ENCODE measurements around the gene ZFYVE28.

Gene ZFYVE28

DNA sequence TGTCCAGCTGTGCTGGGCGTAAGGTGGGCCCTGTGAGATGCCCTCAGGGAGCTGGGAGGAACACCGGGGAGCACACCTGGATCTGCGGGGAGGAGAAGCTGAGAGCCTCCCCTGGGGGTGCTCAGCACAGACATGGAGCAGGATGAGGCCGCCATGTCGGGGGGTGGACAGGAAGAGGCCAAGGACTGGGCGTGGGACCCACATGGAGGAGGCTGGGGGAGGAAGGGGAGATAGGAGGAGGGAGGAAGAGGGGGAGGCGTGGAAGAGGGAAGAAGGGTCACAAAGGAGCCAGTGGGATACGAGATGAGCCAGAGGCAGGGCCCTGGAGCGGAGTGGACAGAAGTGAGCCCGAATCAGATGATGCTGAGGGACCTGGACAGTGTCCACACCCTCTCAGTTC is 66.3 kb downstream of the ZFYVE28 start:
- no peak for DNase-seq (ENCODE audit: low spot score)

- DNase-seq (ENCODE audit: low spot score), result no peak
These were observed 67.5 kb downstream of the ZFYVE28 start for GRCh38 chr4:2350982-2351381.

GRCh38 chr4:2348786-2349185 is 69.7 kb downstream of the ZFYVE28 start:
- no peak for DNase-seq (ENCODE audit: low spot score)

DNA sequence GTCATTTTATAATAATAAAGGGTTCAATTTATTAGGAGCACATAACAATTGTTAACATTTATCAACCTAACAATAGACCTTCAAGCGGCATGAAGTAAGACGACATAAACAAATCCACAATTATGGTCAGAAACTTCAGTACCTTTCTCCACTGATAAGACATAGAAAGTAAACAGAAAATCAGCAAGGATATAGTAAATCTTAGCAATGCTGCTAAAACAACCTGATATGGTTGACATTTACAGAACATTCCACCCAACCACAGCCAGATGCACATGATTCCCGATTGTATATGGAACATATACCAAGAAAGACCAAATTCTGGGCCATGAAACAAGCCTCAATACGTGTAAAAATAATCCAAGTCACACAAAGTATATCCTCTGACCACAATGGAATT is 71.3 kb downstream of the ZFYVE28 start:
- DNase-seq (ENCODE audit: low spot score), result no peak

- no peak for DNase-seq (ENCODE audit: low spot score)
These were observed 75.0 kb downstream of the ZFYVE28 start for GRCh38 chr4:2343476-2343875.

DNA sequence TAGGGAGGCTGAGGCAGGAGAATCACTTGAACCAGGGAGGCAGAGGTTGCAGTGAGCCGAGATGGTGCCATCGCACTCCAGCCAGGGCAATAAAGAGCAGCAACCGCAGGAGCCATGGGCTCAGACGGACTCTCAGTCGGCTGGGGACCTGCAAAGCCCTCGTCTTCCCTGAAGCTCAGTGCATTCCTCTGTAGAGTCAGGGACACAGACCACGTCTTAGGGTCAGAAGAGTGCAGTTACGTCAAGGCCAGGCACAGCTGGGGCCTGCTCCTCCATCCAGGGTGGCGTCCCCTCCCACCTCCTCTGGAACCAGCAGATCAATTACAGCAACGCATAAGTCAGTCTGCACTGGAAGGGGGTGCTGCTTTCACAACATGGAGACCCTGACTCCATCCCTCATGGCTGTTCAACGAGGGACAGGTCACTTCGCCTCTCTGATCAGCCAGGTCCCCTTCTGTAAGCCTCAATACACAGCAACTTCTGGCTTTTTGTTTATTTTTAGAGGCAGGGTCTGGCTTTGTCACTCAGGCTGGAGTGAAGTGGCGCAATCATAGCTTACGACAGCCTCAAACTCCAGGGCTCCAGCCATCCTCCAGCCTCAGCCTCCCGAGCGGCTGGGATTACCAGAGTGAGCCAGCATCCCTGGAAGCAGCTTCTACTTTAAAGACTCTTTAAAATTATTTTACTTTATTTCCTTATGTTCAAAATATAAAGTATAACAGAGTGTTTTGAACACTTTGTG is 76.4 kb downstream of the ZFYVE28 start:
- no peak for DNase-seq (ENCODE audit: low spot score)

- no peak for DNase-seq (ENCODE audit: low spot score)
These were observed 77.1 kb downstream of the ZFYVE28 start for GRCh38 chr4:2341261-2341841.

DNA sequence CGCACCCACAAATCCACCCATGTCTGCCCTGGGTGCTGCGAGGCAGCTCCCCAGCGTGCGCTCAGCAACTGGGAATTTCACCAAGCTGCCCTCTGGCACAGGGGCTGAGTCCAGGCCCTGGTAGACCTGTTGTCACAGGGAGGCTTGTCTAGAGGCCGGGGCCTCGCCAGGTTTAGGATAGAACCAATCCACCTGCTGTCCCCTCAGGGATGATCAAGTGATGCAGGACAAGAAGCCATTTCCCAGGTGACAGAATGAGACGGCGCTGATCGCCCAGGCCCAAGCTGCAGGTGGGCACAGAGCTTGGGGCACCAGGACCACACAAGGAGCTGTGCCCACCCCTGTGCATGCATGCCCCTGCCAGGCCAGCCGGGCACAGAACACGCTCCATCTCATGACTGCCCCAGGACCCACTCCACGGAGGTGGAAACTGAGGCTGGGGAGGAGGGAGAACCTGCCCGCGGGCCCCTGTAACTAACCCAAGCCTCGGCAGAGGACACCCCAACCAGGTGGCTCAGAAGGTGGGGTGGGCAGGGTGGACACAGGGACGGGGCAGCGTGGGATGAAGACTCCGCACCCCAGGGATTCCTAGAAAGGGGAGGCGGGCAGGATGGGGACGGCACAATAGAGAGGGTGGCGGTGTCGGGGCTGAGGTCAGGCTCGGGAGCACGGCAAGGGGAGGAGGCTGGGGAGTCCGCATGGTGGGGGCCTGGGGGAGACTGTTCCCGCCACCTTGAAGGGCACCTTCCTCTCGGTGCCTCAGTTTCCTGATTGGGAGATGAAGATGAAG is 78.0 kb downstream of the ZFYVE28 start:
- DNase-seq (ENCODE audit: low spot score), result no peak

DNA sequence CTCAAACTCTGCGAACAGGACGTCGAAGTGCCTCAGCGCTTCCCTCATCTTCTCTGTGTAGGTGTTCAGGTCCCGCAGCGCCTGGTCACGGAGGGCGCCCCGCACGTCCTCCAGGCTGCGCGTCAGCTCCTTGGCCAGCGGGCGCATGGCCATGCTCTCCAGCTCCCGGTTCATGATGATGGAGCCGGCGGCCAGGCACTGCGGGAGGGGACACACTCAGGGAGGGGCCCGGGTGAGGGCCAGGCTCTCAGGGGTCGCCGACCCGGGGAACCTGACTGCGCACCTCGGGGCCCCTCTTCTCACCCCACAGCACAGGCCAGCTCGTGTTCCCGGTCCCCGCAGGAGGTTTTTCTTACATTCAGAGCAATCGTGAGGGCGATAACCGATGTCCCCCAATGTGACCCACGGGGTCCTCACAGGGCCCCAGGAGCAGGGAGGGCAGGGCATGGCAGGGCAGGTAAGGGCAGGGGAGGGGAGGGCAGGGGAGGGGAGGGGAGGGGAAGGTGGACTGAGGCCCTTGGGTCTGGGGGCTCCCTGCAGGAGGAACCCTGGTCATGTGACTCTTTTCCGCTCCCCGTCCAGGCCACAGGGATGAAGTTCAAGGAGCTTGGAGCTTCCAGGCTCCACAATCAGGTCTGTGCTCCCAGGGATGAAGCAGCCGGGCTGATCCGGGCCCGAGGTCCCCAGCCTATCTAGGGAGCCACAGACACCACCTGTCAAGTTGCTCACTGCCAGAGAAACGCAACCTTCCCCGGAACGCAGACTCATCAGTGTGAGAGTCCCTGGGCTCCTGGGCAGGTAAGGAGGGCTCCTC is 78.8 kb downstream of the ZFYVE28 start:
- DNase-seq (ENCODE audit: low spot score), result no peak

DNA sequence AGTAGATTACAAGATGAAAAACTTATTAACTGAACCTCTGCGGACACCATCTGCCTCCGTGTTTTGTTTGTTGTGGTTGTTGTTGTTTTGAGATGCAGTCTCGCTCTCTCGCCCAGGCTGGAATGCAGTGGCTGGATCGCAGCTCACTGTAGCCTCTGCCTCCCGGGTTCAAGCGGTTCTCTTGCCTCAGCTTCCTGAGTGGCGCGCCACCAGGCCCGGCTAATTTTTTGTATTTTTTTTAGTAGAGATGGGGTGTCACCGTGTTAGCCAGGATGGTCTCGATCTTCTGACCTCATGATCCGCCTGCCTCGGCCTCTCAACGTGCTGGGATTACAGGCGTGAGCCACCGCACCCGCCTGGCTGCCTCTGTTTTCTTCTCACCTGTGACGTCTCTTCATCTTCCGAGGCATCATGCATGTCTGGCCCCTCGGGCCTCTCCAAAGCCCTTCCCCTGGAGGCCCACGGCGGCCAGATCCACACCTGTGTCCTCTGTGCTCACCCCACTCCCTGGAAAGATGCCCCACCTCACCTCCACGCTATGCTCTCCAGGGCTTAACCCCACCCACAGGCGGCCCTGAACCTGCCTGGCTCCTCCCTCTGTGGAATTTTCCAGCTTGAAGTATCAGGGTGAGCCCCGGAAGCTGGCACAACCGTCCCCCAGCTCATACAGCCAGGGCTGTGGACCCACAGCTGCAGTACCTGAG is 79.5 kb downstream of the ZFYVE28 start:
- DNase-seq (ENCODE audit: low spot score), result no peak

DNA sequence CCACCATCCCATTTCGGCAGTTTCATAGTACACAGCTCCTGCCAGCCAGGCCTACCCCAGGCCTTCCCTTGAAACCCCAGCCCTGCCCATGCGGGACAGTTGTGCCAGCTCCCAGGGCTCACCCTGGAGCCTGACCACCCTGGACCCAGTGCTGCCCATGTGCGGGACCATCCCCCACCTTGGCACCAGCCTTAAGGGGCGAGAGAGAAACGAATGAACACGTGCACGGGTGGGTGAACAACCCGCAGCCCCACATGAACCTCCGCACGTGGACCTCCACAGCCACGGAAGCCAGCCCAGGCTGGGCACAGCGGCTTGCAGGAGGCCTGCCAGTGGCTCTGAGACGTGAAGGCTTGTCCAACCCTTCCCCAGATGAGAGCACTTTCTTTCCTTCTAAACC is 80.5 kb downstream of the ZFYVE28 start:
- no peak for DNase-seq (ENCODE audit: low spot score)

DNA sequence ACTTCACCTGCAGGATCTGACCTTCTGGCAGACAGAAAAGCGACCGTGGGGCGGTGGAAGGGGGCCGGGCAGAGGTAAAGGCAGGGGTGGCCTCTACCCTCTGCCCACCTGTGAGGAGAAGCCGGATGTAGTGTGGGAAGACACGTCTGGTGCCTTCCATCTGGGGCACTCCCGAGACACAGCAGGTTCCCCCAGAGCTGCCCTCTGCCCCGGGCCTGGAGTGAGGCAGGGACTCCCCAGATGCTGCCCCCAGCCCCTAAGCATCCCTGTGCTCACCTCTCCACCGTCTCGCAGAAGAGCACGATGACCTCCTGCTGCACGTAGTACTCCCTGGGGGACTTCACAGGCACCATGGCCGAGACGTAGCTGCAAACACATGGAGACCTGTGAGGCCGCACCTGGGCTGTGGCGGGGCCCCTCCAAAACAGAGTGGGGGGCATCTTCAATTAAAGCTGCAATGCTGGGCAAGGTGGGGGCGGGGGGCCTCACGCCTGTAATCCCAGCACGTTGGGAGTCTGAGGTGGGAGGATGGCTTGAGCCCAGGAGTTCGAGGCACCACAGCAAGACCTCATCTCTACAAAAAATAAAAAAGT is 81.2 kb downstream of the ZFYVE28 start:
- DNase-seq (ENCODE audit: low spot score), result no peak

GRCh38 chr4:2336659-2337058 is 81.8 kb downstream of the ZFYVE28 start:
- DNase-seq (ENCODE audit: low spot score), result no peak

- no peak for DNase-seq (ENCODE audit: low spot score)
These were observed 82.7 kb downstream of the ZFYVE28 start for GRCh38 chr4:2335729-2336101.

DNA sequence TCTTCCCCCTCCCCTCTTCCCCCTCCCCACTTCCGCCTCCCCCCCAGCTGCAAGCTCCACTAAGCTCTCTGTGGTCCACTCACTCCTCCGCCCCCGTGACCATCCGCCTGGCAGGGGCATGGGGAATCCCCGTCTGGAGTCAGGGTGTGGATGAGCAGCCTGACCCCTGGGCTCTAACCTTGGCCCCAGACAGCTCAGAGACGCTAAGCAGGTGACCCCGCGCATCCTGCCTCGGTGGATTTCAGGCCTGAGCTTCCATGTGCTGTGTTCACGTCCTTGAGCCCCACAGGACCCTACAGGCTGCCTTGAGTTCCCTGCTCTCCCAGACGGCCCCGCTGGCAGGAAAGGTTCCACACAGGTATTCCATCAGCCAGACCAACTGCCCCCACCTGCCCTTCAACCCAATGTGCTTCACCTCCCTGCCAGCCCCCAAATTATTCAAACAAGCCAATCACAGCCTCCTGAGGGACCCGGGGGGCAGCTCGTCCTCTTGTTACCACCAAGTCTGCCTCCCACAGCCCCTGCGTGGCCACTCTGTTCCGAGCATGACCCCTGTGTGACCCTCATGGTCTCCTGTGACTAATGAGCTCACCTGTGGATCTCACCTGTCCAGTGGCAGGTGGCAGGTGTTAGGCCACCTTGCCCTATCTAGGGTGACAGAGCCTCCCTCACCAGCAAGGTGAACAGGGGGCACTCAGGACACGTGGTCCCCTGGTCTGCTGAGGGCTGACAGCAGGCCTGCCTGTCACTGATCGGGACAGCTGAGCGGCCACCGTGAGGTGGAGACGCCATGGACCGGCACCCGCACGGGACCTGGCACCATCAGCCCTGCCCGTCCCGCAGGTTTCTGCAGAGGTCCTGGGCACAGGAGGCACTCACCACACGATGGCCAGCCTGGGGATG is 83.4 kb downstream of the ZFYVE28 start:
- no peak for DNase-seq (ENCODE audit: low spot score)

DNA sequence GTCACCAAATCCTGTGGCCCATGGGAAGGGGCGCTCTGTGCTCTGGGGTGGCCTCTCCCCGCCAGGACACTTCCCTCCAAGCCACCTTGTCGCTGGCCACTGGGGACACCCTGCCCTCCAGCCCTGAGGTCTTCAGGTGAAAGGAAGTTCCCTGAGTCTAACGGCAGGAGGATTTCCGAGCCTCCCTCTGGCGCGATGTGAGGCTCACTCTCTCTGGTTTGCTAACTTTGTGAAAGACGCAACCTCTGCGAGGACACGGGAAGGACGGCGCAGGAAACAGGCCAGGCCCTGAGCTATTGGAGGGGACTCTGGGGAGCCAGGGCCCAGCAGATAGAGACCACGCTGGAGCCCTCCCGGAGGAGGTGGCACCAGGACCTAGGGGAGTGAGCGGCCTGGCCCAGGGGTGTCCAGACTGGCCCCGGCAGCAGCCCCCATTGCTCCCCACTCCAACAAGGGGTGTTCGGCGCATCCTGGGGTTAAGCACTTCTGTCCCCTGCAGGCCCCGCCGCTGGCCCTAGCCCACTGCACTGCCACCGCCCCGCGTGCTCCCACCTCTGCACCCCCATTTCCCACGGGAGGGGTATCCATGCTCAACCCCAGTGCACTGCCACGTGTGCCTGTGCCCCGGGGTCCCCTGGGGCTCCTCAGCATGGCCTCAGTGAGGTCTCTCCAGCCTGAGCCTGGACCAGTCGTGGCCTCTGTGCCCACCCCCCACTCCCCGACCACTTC is 84.4 kb downstream of the ZFYVE28 start:
- DNase-seq (ENCODE audit: low spot score), result no peak

DNA sequence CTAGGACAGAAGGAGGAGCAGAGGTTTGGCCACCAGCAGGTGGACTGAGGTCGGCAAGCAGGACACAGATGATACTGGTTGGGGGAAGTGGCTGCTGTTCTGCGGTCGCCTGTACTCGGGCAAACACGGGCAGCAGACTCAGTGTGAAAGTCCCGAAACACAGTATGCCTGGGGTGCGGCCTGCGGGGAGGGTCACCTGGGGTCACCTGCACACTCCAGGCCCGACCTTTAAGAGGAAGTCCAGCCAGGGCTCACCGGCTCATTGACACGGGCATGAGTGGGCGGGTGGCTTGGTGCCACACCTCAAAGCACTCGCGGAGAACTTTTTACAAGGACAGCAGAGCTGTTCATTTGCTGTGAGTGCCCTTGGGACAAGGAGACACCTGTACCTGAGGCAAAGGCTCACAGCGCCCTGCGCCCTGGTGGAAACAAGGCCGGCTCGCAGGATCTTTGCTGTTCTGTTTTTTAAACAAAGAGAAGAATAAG is 85.0 kb downstream of the ZFYVE28 start:
- no peak for DNase-seq (ENCODE audit: low spot score)

GRCh38 chr4:2332976-2333319 is 85.5 kb downstream of the ZFYVE28 start:
- DNase-seq (ENCODE audit: low spot score), result no peak

DNA sequence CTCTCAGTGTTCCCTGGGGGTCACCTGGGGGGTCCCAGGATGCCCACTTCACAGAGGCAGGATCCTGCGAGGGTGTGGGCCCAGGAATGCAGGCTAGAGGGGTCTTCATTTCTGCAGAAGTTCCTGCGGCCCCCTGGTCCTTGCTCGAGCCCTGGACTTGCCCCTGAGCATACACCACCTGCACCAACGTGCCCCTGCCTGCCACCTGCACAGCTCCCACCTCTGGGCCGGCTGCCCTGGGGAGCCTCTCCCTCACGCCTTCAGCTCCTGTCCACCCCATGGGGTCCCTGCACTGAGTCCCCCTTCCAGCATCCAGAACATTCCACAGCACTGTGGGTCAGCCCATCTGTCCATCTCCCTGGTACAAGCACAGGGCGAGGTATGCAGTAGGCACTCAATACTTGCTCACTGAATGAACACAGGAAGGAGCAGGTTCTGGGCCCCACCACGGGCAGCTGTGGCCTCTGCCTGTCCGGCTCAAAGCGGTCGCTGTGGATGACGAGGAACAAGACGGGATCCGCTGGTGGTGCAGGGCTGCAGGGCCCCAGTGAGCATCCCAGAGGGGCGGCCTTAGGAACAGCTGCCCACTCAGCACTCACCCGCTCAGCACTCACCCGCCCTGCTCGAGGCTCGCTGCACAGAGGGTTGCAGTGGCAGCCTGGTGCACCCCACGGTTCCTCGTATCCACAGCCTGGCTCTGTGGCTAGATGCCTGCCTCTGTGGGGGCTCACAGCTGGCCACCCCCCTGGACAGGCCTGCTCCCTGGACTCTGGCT is 86.1 kb downstream of the ZFYVE28 start:
- no peak for DNase-seq (ENCODE audit: low spot score)

All from AG08395 (cell line).